ENCODE measurements around the gene PACRG. TPM values are rescaled to one million over a fixed set of nuclear protein-coding genes. Genes with fewer than 3 reads are reported as not detected.

The PACRG gene
- polyA plus RNA-seq, 1 donor (not counting 4 experiments of a cell fraction or from before 2014, with no cell fraction given) = 0.31 TPM

GRCh38 chr6:162863821-162864220, 136.0 kb downstream of the PACRG start:
- Histone ChIP-seq H3K27me3 (ENCODE audit: control insufficient read depth, extremely low read depth, insufficient read depth, low read length) (no peaks in the 10 kb centered on the region), H3K4me2 (ENCODE audit: control insufficient read depth, extremely low read depth, insufficient read depth, low read depth, low read length) (no peak overlapping the region), H4K20me1 (ENCODE audit: control insufficient read depth, extremely low read depth, insufficient read depth, low read length) (no peaks in the 10 kb centered on the region), H3K4me1 (ENCODE audit: control insufficient read depth, extremely low read depth, insufficient read depth, low read length) (no peaks in the 10 kb centered on the region), H2AFZ (ENCODE audit: control insufficient read depth, low read length) (no peak overlapping the region), H3K9ac (ENCODE audit: control insufficient read depth, extremely low read depth, insufficient read depth, low read length) (no peak overlapping the region), H3K79me2 (ENCODE audit: control insufficient read depth, insufficient read depth, low read length) (no peaks in the 10 kb centered on the region), H3K27ac (ENCODE audit: control insufficient read depth, insufficient read depth, low read length) (no peak overlapping the region), H3K4me3 (ENCODE audit: control insufficient read depth in 2 of 3, extremely low read depth in 1 of 3, insufficient read depth in 2 of 3, low read depth in 1 of 3, low read length in 3 of 3) (no peak overlapping the region), H3K9me1 (ENCODE audit: control insufficient read depth, extremely low read depth, insufficient read depth, low read length) (no peaks in the 10 kb centered on the region), H3K9me3 (ENCODE audit: control insufficient read depth, low read depth, low read length) (no peaks in the 10 kb centered on the region), H3K36me3 (ENCODE audit: control insufficient read depth in 2 of 2, extremely low read depth in 1 of 2, insufficient read depth in 2 of 2, low read length in 2 of 2) (no peaks in the 10 kb centered on the region)
- no peak for DNase-seq (ENCODE audit: low read depth, low spot score)
- TF ChIP-seq, protein P1, sequence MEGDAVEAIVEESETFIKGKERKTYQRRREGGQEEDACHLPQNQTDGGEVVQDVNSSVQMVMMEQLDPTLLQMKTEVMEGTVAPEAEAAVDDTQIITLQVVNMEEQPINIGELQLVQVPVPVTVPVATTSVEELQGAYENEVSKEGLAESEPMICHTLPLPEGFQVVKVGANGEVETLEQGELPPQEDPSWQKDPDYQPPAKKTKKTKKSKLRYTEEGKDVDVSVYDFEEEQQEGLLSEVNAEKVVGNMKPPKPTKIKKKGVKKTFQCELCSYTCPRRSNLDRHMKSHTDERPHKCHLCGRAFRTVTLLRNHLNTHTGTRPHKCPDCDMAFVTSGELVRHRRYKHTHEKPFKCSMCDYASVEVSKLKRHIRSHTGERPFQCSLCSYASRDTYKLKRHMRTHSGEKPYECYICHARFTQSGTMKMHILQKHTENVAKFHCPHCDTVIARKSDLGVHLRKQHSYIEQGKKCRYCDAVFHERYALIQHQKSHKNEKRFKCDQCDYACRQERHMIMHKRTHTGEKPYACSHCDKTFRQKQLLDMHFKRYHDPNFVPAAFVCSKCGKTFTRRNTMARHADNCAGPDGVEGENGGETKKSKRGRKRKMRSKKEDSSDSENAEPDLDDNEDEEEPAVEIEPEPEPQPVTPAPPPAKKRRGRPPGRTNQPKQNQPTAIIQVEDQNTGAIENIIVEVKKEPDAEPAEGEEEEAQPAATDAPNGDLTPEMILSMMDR (optimal IDR thresholded peaks at IDR 0.05 in 1 of 3, IDR thresholded peaks at IDR 0.05 in 1 of 3, conservative IDR thresholded peaks at IDR 0.05 in 1 of 3; ENCODE audit: extremely low read depth in 1 of 3, insufficient read depth in 2 of 3, low read length in 3 of 3) = no peak
- TF ChIP-seq EZH2 (IDR thresholded peaks at IDR 0.05; ENCODE audit: low read length) = no peak
- dilution Hi-C loops (cut with MboI; ENCODE audit: extremely low pct_ligation_motif_present, low sequenced_read_pairs) = no loop called here
- FAIRE-seq = no peak

GRCh38 chr6:162864911-162865310, 137.1 kb downstream of the PACRG start:
- H3K4me3 ChIP-seq (ENCODE audit: control insufficient read depth in 2 of 3, extremely low read depth in 1 of 3, insufficient read depth in 2 of 3, low read depth in 1 of 3, low read length in 3 of 3) = no peak overlapping the region
- TF ChIP-seq, protein P1 (optimal IDR thresholded peaks at IDR 0.05 in 1 of 3, IDR thresholded peaks at IDR 0.05 in 1 of 3, conservative IDR thresholded peaks at IDR 0.05 in 1 of 3; ENCODE audit: extremely low read depth in 1 of 3, insufficient read depth in 2 of 3, low read length in 3 of 3) = no peak
- no peak for TF ChIP-seq EZH2 (IDR thresholded peaks at IDR 0.05; ENCODE audit: low read length)
- H3K27ac ChIP-seq (ENCODE audit: control insufficient read depth, insufficient read depth, low read length) = no peak overlapping the region
- DNase-seq (ENCODE audit: low read depth, low spot score) (no peak), FAIRE-seq (no peak)
- H3K36me3 ChIP-seq (ENCODE audit: control insufficient read depth in 2 of 2, extremely low read depth in 1 of 2, insufficient read depth in 2 of 2, low read length in 2 of 2) = no peaks in the 10 kb centered on the region
- H3K27me3 ChIP-seq (ENCODE audit: control insufficient read depth, extremely low read depth, insufficient read depth, low read length) = no peaks in the 10 kb centered on the region
- no peak overlapping the region for H3K4me2 ChIP-seq (ENCODE audit: control insufficient read depth, extremely low read depth, insufficient read depth, low read depth, low read length)
- no peaks in the 10 kb centered on the region for H3K9me1 ChIP-seq (ENCODE audit: control insufficient read depth, extremely low read depth, insufficient read depth, low read length)
- H3K9ac ChIP-seq (ENCODE audit: control insufficient read depth, extremely low read depth, insufficient read depth, low read length) = no peak overlapping the region
- H3K9me3 ChIP-seq (ENCODE audit: control insufficient read depth, low read depth, low read length) = no peaks in the 10 kb centered on the region
- H3K4me1 ChIP-seq (ENCODE audit: control insufficient read depth, extremely low read depth, insufficient read depth, low read length) = no peaks in the 10 kb centered on the region
- no peaks in the 10 kb centered on the region for H3K79me2 ChIP-seq (ENCODE audit: control insufficient read depth, insufficient read depth, low read length)
- dilution Hi-C loops (cut with MboI; ENCODE audit: extremely low pct_ligation_motif_present, low sequenced_read_pairs) = no loop called here
- H4K20me1 ChIP-seq (ENCODE audit: control insufficient read depth, extremely low read depth, insufficient read depth, low read length) = no peaks in the 10 kb centered on the region
- no peak overlapping the region for H2AFZ ChIP-seq (ENCODE audit: control insufficient read depth, low read length)
